Thyroid gland (tissue), 4 donors: ENCODE measurements around the gene HSD17B14.

Experiments
- POLR2A ChIP-seq, 2 donors: fragments of 450-650 bp; IDR thresholded peaks; one replicate each; pipeline ENCODE4 v1.6.1; 2017; ENCODE audit warnings: antibody characterized with exemption in 2 of 2, mild to moderate bottlenecking in 2 of 2, moderate library complexity in 1 of 2
- TF ChIP-seq, protein P1 (sequence below), 6 experiments: fragments of 200-600 bp in 3 of 6; fragments of 450-650 bp in 3 of 6; sonication (generic) in 3 of 6; IDR thresholded peaks; one replicate each; pipeline ENCODE4 v1.5.1; 2016 to 2019; ENCODE audit warnings: antibody characterized with exemption in 6 of 6, mild to moderate bottlenecking in 2 of 6, inconsistent platforms in 1 of 6, moderate library complexity in 1 of 6

- TF ChIP-seq, protein P1, sequence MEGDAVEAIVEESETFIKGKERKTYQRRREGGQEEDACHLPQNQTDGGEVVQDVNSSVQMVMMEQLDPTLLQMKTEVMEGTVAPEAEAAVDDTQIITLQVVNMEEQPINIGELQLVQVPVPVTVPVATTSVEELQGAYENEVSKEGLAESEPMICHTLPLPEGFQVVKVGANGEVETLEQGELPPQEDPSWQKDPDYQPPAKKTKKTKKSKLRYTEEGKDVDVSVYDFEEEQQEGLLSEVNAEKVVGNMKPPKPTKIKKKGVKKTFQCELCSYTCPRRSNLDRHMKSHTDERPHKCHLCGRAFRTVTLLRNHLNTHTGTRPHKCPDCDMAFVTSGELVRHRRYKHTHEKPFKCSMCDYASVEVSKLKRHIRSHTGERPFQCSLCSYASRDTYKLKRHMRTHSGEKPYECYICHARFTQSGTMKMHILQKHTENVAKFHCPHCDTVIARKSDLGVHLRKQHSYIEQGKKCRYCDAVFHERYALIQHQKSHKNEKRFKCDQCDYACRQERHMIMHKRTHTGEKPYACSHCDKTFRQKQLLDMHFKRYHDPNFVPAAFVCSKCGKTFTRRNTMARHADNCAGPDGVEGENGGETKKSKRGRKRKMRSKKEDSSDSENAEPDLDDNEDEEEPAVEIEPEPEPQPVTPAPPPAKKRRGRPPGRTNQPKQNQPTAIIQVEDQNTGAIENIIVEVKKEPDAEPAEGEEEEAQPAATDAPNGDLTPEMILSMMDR (IDR thresholded peaks at IDR 0.05) = no peak
- TF ChIP-seq POLR2A (IDR thresholded peaks at IDR 0.05) = no peak
Measured at GRCh38 chr19:48830088-48830487, 6.2 kb downstream of the HSD17B14 start.
